C4-2B (cell line): ENCODE data around the gene AKR7A2.

ENCODE experiments used
- ZFX ChIP-seq: fragments of 450-650 bp; IDR thresholded peaks from 2 replicates; pipeline ENCODE4 v1.6.1; 2017
- TF ChIP-seq, protein P1 (sequence below): fragments of 450-650 bp; conservative IDR thresholded peaks from 2 replicates; pipeline ENCODE4 v1.5.1; 2017; ENCODE audit warnings: mild to moderate bottlenecking

DNA sequence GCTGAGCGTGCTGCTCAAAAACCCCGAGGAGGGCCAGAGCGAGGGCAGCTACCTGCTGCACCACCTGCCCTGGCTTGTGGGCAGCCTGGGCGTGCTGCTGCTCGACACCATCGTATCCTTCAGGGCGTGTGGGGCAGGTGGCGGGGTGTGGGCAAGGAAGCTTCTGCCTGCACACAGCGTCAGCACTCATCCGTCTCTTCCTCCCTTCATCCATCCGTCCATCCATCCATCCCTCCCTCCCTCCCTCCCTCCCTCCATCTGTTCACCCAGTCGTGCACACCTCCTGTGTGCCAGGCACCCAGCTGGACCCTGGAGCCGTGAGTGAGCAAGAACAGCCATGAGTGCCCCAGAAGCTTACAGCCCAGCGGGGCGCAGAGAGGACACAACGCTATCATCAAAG lies 15.4 kb upstream of the AKR7A2 start:
- TF ChIP-seq, protein P1, sequence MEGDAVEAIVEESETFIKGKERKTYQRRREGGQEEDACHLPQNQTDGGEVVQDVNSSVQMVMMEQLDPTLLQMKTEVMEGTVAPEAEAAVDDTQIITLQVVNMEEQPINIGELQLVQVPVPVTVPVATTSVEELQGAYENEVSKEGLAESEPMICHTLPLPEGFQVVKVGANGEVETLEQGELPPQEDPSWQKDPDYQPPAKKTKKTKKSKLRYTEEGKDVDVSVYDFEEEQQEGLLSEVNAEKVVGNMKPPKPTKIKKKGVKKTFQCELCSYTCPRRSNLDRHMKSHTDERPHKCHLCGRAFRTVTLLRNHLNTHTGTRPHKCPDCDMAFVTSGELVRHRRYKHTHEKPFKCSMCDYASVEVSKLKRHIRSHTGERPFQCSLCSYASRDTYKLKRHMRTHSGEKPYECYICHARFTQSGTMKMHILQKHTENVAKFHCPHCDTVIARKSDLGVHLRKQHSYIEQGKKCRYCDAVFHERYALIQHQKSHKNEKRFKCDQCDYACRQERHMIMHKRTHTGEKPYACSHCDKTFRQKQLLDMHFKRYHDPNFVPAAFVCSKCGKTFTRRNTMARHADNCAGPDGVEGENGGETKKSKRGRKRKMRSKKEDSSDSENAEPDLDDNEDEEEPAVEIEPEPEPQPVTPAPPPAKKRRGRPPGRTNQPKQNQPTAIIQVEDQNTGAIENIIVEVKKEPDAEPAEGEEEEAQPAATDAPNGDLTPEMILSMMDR, result no peak
- no peak for TF ChIP-seq ZFX
